Stimulated activated CD8-positive, alpha-beta memory T cell treated with anti-CD3 and anti-CD28 coated beads, Interleukin-7, amount 100 ng/mL, for 1 hour (primary cell): ENCODE results near the gene TNF.

Experiments
- DNase-seq, 2 donors: peaks; one replicate each; pipeline ENCODE4 v3.0.0-alpha.2; 2020; ENCODE audit warnings: low read depth in 2 of 2

Gene TNF

DNA sequence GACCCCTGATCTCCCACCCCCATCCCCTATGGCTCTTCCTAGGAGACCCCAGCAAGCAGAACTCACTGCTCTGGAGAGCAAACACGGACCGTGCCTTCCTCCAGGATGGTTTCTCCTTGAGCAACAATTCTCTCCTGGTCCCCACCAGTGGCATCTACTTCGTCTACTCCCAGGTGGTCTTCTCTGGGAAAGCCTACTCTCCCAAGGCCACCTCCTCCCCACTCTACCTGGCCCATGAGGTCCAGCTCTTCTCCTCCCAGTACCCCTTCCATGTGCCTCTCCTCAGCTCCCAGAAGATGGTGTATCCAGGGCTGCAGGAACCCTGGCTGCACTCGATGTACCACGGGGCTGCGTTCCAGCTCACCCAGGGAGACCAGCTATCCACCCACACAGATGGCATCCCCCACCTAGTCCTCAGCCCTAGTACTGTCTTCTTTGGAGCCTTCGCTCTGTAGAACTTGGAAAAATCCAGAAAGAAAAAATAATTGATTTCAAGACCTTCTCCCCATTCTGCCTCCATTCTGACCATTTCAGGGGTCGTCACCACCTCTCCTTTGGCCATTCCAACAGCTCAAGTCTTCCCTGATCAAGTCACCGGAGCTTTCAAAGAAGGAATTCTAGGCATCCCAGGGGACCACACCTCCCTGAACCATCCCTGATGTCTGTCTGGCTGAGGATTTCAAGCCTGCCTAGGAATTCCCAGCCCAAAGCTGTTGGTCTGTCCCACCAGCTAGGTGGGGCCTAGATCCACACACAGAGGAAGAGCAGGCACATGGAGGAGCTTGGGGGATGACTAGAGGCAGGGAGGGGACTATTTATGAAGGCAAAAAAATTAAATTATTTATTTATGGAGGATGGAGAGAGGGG is 1.9 kb upstream of the TNF start:
- no peak for DNase-seq

DNA sequence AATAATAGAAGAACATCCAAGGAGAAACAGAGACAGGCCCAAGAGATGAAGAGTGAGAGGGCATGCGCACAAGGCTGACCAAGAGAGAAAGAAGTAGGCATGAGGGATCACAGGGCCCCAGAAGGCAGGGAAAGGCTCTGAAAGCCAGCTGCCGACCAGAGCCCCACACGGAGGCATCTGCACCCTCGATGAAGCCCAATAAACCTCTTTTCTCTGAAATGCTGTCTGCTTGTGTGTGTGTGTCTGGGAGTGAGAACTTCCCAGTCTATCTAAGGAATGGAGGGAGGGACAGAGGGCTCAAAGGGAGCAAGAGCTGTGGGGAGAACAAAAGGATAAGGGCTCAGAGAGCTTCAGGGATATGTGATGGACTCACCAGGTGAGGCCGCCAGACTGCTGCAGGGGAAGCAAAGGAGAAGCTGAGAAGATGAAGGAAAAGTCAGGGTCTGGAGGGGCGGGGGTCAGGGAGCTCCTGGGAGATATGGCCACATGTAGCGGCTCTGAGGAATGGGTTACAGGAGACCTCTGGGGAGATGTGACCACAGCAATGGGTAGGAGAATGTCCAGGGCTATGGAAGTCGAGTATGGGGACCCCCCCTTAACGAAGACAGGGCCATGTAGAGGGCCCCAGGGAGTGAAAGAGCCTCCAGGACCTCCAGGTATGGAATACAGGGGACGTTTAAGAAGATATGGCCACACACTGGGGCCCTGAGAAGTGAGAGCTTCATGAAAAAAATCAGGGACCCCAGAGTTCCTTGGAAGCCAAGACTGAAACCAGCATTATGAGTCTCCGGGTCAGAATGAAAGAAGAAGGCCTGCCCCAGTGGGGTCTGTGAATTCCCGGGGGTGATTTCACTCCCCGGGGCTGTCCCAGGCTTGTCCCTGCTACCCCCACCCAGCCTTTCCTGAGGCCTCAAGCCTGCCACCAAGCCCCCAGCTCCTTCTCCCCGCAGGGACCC is 981 bp upstream of the TNF start:
- DNase-seq: no peak

DNA sequence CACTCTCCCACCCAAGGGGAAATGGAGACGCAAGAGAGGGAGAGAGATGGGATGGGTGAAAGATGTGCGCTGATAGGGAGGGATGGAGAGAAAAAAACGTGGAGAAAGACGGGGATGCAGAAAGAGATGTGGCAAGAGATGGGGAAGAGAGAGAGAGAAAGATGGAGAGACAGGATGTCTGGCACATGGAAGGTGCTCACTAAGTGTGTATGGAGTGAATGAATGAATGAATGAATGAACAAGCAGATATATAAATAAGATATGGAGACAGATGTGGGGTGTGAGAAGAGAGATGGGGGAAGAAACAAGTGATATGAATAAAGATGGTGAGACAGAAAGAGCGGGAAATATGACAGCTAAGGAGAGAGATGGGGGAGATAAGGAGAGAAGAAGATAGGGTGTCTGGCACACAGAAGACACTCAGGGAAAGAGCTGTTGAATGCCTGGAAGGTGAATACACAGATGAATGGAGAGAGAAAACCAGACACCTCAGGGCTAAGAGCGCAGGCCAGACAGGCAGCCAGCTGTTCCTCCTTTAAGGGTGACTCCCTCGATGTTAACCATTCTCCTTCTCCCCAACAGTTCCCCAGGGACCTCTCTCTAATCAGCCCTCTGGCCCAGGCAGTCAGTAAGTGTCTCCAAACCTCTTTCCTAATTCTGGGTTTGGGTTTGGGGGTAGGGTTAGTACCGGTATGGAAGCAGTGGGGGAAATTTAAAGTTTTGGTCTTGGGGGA is 754 bp downstream of the TNF start:
- DNase-seq: no peak

DNA sequence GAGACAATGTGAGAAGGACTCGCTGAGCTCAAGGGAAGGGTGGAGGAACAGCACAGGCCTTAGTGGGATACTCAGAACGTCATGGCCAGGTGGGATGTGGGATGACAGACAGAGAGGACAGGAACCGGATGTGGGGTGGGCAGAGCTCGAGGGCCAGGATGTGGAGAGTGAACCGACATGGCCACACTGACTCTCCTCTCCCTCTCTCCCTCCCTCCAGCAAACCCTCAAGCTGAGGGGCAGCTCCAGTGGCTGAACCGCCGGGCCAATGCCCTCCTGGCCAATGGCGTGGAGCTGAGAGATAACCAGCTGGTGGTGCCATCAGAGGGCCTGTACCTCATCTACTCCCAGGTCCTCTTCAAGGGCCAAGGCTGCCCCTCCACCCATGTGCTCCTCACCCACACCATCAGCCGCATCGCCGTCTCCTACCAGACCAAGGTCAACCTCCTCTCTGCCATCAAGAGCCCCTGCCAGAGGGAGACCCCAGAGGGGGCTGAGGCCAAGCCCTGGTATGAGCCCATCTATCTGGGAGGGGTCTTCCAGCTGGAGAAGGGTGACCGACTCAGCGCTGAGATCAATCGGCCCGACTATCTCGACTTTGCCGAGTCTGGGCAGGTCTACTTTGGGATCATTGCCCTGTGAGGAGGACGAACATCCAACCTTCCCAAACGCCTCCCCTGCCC is 1.7 kb downstream of the TNF start:
- DNase-seq: no peak

DNA sequence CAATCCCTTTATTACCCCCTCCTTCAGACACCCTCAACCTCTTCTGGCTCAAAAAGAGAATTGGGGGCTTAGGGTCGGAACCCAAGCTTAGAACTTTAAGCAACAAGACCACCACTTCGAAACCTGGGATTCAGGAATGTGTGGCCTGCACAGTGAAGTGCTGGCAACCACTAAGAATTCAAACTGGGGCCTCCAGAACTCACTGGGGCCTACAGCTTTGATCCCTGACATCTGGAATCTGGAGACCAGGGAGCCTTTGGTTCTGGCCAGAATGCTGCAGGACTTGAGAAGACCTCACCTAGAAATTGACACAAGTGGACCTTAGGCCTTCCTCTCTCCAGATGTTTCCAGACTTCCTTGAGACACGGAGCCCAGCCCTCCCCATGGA is 2.2 kb downstream of the TNF start:
- no peak for DNase-seq

DNA sequence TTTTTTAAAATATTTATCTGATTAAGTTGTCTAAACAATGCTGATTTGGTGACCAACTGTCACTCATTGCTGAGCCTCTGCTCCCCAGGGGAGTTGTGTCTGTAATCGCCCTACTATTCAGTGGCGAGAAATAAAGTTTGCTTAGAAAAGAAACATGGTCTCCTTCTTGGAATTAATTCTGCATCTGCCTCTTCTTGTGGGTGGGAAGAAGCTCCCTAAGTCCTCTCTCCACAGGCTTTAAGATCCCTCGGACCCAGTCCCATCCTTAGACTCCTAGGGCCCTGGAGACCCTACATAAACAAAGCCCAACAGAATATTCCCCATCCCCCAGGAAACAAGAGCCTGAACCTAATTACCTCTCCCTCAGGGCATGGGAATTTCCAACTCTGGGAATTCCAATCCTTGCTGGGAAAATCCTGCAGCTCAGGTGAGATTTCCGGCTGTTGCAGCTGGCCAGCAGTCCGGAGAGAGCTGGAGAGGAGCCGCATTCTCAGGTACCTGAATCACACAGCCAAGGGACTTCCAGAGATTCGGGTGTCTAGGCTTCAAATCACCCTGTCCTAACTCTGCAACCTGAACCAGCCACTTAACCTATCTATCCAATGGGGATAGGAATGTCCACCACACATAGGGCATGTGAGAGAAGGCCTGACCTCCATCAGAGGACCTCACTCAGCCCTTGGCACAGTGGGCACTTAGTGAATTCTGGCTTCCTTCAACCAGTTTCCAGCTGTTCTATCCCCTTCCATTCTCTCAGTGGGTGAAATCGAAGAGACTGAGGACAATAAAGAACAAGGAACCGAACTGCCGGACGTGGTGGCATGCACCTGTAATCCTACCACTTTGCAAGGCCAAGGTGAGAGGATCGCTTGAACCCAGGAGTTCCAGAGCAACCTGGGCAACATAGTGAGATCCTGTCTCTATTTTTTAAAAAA is 3.1 kb downstream of the TNF start:
- DNase-seq: no peak

DNA sequence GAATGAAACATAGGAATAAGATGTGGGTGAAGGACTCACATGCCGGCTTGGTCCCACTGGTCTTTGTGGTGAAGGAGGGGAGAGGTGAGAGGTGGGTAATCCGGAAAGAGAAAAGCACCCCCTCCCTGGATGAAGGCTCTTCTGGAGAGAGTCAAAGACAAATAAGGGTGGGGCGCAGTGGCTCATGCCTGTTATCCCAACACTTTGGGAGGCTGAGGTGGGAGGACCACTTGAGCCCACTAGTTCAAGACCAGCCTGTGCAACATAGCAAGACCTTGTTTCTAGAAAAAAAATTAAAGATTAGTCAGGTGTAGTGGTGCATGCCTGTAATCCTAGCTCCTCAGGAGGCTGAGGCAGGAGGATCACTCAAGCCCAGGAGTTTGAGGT is 3.7 kb downstream of the TNF start:
- no peak for DNase-seq

DNA sequence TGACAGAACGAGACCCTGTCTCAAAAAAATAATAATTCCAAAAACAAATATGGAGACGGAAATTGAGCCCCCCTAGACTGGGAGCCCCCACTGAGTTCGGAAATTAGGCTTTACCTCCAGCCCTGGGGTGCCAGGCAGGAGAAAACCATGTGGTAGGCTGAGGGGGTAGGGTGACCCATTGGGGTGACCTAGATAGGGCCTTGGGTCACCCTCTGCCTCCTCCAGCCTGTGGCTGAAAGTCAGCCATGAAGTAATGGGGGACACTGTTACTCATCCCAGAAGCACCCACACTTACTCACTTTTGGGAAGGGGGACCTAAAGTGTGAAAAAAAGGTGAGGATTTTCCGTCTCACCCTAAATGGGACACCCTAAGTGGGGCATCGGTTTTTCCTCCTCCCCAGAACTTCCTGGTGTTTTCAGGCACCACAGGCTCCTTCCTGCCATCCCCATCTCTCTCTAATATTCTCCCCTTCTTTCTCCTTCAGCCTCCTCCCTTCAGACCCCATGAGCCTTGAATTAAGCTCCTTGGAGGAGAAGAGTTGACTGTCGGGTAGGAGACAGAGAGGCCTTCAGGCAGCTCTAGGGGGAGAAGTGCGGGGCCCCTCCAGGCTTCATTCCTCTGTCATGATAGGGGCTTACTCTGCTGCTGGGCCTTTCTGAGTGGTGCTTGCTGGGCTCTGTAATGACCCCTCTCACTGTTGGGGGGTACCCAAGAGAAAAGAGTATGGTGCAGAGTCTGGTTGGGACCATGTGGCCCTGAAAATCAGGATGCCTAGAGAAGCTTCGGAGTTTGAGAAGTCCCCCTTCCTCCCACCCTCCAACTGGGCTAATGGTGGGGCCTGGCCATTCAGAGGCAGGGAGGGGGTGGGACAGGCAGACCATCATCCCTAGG is 4.4 kb downstream of the TNF start:
- DNase-seq: no peak

DNA sequence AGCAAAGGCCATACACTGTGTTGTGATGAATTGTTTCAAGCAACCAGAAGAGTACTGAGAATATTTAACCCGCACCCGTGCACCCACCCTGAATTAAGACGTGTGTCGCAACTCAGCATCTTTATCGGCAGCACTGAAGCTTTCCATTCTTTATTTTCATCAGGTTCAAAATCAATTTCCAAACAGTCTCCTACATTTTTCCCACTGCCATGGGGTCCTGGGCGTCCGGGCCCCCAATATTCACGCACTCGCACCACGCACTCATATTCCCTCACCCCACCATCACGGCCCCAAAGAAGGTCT is 5.0 kb downstream of the TNF start:
- DNase-seq: no peak

DNA sequence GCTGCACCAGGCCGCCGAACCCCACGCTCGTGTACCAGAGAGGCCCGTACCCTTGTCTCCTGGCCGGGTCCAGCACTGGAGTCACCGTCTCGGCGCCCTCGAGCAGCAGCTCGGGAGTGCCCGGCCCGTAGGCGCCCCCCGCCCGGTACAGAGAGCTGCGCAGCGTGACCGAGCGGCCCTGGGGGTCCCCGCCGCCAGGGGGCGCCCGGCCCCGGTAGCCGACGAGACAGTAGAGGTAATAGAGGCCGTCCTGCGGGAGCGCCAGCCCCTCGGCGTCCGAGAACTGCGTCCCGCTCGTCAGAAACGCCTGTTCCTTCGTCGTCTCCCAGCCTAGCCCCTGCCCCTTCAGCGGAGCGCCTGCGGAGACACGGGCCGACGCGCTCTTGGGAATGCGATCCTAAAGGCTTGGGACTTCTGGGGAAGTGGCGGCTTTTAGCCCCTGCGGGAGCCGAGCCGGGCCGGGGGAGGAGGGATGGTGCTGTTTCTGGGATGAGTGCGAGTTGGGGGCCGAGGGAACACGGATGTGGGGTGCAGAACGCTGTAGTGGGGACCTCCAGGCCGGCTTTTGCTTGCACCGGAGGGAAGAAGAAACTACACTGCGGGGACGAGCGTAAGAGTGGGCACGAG is 5.6 kb downstream of the TNF start:
- DNase-seq: peak; percentile 82 to 86

DNA sequence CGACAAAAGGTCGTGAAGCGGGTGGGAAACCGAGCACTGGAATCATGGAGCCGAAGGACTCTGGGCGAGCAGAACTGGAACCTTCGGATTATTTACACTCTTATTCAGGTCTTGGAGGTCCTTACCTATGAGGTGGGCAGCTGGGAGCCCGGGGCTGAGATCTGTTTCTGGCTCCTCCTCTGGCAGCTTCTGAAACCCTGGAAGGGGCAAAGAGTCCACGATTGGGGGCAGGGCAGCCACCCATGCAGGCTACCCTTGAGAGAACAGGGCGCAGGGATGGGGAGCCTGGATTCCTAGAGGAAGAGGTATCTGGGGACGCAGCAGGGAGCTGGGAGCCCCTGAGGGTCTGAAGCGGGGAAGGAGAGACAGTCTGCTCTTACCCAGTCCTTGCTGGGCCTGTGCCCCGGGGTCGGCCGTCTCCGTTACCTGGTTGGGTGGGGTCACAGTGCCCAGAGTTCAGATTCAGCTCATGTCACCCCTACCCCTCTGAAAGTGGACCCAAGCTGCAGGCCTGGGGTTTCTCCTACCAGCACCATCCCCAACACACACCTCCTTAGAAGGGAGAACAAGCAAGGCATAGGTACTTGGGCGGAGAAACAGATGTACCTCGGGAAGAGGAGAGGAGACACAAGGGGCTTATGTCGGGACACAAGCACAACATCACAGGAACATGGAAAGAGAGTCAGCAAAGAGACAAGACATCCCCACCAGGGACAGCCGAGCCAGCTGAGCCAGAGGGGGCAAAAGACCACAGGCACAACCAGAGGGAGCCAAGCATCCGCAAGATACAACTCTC is 6.3 kb downstream of the TNF start:
- no peak for DNase-seq

DNA sequence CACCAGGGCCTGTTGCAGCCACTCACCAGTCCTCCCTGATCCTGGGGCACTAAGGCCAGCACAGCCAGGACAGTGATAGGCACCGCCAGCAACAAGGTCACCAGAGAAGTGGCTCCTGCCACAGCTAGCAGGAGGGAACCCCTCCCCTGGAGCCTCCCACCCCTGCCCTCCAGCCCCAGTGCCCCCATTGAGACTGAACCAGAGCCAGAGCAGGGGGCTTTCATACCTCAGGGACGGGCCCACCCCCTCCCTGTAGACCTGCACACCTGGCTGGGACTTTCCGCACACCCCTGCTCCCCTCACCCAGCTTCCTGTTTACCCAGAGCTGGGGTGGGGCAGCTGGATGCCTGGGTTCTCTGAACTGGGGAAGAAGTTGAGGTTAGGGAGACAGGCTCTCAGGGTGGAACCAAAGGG is 6.9 kb downstream of the TNF start, which contains the start of gene LTB:
LTB (minus strand) TSS at position 195 of the 414 bp plus-strand sequence; CDS start at position 188, 7 bp downstream.
- no peak for DNase-seq

DNA sequence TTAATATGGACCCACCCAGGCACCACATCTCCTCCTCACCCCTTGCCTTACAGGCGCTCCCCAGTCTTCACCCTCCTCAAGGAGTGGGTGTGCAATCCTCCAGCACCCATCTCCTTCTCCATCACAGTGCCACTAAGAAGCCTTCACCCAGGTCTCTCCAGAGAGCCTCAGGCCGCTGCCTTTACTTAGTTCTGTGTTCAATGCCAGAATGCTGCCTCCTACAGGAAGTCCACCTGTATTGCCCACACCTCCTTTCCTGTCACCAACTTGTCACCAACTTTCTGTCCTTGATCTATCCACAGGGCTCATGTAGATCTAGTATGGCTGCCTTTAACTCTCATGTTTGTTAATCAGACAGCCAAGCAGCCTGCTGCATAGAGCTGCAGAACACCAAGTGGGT is 10.1 kb downstream of the TNF start:
- no peak for DNase-seq

DNA sequence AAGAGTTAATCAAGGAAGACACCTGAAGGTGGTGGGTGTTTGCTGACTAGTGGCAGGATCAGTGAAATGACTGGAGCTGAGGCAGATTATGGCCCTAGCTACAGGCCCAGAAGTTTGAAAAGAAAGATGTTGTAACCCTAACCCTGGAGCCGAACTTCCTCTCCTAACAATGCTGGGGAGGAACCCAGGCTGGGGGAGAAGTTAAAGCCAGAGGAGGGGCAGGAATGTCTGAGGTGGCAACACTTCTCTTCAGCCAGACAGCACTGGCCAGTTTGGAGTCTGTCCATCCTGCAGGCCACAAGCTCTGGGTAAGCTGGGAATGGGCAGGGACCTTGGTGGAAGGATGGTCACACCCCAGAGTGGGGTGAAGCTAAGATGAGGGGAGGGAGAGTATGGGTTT is 10.6 kb downstream of the TNF start, which contains the start of gene LST1:
LST1 (plus strand) TSS at position 270 of the 400 bp plus-strand sequence. CDS start 1,023 bp downstream, outside the sequence.
- no peak for DNase-seq

DNA sequence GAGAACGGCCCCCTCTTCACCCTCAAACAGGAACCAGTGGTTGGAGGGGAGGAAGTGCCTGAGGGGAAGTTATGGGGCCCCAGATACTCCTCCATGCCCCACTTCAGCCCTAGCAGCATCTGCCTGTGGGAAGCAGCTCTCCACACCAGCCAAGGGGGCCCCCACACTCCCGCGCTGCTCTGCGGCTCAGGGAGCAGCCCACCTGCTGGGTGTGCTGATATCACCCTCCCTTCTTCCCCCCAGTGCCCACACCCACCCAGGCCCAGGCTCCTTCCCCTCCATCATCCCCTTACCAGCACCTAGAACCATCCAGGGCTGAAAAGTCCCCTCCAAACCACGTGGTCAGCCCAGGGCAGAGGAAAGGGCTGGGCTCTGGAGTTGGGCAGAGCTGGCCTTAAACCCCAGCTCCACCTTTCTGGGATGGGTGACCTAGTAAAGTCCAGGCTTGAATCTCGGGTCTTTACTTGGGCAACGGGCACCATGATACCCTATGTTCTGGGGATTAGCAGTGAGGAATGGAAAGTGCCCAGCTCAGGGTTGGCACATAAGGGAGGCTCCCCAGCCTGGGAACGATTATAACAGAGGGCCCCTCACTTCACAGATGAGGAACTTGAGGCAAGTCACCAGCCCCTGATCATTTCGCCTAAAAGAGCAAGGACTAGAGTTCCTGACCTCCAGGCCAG is 11.4 kb downstream of the TNF start:
- DNase-seq: no peak

DNA sequence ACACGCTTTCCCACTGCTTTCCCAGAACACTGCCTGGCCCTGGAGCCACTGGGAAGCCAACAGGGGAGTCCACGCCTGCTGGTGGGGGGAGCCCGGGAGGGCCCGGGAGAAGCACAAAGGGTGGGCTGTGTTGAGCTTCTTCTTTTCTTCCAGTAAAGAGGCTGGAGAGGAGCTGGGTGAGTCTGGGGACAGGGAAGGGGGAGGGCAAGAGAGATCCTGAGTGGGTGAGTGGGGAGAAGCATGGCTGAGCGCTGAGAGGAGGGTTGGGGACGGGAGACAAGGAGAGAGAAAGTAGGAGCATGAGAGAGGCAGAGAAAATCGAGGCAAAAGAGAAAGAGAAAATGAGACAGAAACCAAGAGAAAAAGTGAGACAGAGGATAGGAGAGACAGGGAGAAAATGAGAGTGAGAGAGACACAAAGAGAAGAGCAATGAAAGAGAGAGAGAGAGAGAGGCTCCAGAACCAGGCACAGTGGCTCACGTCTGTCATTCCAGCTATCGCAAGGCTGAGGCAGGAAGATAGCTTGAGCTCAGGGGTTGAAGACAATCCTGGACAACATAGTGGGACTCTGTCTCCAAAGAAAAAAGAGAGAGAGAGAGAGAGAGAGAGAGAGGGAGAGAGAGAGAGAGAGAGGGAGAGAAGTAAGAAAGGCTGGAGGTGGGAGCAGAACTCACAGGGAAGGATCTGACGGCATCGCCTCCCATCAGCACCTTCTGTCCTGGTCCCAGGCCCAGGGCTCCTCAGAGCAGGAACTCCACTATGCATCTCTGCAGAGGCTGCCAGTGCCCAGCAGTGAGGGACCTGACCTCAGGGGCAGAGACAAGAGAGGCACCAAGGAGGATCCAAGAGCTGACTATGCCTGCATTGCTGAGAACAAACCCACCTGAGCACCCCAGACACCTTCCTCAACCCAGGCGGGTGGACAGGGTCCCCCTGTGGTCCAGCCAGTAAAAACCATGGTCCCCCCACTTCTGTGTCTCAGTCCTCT is 12.7 kb downstream of the TNF start:
- DNase-seq: no peak
